Measurements from ENCODE around the gene MTG1.

The MTG1 gene

DNA sequence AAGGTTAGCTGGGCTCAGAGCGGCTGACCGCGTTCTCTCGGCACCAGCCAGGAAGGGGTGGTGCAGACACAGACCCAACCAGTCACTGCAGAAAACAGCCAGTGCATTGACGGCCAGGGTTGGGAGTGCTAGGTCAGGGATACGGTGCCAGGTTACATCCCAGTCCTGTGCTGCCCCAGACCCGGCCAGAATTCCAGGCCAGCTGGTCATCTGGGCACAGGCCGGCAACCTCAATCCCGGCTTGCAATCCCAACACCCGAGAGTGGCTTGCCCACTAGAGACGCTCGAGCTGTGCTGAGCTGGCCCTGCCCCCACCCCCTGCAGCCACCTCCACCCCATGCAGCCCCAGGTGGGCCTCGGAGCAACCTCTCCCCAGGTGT is 43.0 kb upstream of the MTG1 start:
- TF ChIP-seq, protein P1, sequence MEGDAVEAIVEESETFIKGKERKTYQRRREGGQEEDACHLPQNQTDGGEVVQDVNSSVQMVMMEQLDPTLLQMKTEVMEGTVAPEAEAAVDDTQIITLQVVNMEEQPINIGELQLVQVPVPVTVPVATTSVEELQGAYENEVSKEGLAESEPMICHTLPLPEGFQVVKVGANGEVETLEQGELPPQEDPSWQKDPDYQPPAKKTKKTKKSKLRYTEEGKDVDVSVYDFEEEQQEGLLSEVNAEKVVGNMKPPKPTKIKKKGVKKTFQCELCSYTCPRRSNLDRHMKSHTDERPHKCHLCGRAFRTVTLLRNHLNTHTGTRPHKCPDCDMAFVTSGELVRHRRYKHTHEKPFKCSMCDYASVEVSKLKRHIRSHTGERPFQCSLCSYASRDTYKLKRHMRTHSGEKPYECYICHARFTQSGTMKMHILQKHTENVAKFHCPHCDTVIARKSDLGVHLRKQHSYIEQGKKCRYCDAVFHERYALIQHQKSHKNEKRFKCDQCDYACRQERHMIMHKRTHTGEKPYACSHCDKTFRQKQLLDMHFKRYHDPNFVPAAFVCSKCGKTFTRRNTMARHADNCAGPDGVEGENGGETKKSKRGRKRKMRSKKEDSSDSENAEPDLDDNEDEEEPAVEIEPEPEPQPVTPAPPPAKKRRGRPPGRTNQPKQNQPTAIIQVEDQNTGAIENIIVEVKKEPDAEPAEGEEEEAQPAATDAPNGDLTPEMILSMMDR (IDR thresholded peaks at IDR 0.05; ENCODE audit: low read depth, low read length), result no peak
- no peak for DNase-seq (ENCODE audit: extremely low read depth, low read depth)

DNA sequence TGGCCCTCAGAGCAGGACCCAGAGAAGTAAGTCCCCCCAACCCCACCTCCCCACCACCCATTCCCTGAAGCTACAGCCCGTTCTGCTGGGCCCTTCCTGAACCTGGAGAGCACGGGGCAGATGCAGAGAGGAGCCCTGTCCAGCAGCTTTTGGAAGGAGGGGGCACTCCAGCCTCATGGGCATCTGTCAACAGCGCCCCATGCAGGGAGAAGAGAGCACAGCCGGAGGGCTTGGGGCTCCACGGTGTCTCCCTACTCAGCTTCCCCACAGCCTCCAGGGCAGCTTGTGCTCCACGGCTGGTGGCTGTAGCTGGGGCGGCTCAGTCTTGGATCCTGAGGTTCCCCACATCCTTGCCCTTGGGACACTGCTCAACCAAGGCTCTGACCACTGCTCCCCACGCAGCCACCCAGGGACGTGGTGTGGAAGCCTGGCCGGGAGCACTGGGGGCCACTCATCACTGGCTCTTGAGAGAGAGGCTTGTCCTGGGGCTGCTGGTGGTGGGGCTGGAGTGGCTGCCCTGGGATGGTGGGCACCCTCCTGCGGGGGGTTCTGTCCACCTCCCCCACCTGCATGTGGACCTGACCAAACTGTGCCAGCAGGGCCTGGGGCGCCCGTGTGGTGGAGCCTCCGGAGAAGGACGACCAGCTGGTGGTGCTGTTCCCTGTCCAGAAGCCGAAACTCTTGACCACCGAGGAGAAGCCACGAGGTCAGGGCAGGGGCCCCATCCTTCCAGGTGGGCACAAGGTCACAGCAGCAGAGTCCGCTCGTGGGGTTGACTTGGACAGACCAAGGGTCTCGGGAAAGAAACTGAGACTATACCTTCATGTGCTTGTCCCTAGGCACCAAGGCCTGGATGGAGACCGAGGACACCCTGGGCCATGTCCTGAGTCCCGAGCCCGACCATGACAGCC is 42.3 kb upstream of the MTG1 start:
- DNase-seq (ENCODE audit: extremely low read depth, low read depth), result no peak
- TF ChIP-seq, protein P1 (IDR thresholded peaks at IDR 0.05; ENCODE audit: low read depth, low read length), result no peak

DNA sequence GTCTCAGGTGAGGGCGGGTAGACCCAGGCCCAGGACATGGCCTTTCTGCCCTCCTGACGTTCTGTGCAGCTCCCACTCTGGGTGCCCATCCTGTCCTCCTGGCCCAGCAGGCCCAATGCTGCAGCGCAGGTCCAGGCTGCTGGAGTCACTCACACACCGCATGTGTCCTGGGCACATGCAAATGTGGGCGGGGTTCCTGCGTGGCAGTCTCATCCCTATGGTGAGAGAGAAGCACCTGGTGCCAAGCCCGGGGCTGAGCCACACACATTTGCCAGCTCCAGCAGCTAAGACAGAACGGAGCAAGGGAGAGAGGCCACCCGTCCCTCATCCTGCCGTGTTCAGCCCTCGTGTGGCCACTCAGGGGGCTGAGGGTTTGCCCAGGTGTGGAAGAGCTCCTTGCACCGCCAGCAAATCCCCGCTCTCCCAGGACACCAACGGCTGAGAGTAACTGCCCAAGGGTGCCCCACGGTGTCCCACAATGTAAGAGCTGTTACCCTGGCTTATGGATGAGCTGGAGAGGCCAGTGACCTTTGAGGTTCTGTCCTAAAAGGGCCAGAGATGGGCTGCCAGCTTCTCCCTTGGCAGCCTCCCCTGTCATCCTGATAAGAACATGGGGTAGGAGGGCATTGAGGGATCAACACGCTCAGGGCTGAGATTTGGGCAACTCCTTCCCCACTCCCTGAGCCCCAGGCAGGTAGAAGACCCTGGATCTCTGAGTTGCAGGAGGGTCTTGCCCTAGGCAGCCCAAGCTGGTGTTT is 40.6 kb upstream of the MTG1 start:
- TF ChIP-seq, protein P1 (IDR thresholded peaks at IDR 0.05; ENCODE audit: low read depth, low read length), result no peak
- DNase-seq (ENCODE audit: extremely low read depth, low read depth), result no peak

DNA sequence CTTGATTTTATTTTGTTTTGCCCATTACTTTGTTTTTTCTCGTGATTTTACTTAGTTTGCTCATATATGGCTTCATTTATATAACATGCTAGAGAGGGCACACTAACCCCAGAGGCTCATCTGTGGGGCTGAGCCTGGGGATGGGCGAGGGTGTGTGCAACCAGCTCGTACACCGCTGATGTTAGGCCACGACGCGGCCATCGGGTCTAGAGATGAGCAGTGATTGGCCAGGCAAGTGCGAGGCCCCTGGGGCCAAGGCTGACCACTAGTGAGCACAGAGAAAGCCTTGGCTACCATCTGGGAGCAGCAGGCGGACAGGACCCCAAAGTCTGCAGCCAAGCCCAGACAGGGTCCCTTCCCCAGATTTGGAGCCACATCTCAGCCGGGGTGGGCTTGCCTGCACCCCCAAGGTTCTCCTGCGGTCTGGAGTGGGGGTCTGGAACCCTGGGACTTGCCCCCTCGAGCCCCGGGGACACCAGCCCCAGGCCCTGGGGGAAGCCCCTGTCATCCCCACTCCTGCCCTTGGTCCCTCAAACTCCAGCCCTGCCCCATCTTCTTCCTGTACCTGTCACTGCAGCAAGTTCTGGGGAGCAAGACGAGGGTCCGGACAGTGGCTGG is 39.9 kb upstream of the MTG1 start:
- TF ChIP-seq, protein P1 (IDR thresholded peaks at IDR 0.05; ENCODE audit: low read depth, low read length), result no peak
- no peak for DNase-seq (ENCODE audit: extremely low read depth, low read depth)

DNA sequence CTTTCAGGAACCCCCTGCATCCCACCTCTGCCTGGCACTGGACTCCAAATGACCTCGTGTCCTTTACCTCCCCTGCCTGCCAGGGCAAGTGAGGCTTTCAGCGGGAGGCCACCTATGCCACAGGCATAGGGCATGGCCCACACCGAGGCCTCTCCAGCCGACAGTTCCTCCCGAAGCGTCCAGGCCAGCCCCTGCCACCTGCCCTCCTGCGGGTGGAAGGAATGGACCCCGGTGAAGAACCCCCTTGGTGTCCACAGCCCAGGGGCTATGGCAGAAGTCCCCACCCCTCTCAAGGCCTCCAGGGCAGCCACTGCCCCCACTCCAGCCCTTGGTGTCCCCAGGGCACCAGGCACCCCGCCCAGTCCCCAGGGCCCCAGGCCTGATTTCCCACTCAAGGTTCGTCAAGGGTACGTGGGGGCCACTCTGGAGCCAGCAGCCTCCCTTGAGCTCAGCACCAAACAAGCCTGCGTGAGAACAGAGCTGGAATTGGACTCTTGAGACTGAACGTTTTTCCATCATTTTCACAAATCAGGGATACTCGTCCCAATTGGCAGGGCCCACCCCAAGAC is 39.2 kb upstream of the MTG1 start:
- TF ChIP-seq, protein P1 (IDR thresholded peaks at IDR 0.05; ENCODE audit: low read depth, low read length), result no peak
- no peak for DNase-seq (ENCODE audit: extremely low read depth, low read depth)

DNA sequence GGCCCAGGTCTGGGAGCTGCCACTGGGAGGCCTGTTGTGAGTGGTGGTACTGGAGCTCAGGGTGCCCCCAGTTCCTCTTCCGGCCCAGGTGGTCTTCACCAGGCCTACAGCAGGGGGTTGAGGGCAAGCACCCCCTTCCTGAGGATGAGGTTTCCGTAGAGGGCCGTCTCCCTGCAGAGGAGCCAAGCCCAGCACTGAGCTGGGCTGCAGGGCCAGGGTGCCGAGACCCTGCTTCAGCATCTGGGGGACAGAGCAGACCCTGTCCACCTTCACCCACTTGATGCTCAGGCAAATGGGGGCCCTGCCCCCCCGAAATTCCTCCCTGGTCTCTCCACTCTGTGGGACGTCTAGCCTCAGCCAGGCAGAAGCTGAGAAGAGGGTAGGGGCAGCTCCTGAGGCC is 38.7 kb upstream of the MTG1 start:
- DNase-seq (ENCODE audit: extremely low read depth, low read depth), result no peak
- TF ChIP-seq, protein P1 (IDR thresholded peaks at IDR 0.05; ENCODE audit: low read depth, low read length), result no peak

Data from AG09319 (cell line).